Lung (tissue), 12 donors: ENCODE data around the gene ATL2. TPM values are rescaled to one million over a fixed set of nuclear protein-coding genes. Genes with fewer than 3 reads are reported as not detected.

Experiments
- ATAC-seq: fragments of 200-7000 bp; cut with Tn5 transposase; one replicate; pipeline ENCODE4 v1.9.1; 2020; ENCODE audit warnings: moderate number of reproducible peaks; ENCODE audit not compliant: insufficient read depth, low FRiP score
- DNase-seq, 3 donors: peaks; one replicate each; pipeline ENCODE4 v3.0.0-alpha.2; 2013 to 2017
- H3K27ac ChIP-seq, 2 donors: one replicate each; pipeline ENCODE4 v1.5.1; 2013; ENCODE audit warnings: mild to moderate bottlenecking in 2 of 2, moderate library complexity in 2 of 2, control low read depth in 1 of 2, inconsistent platforms in 1 of 2, low read depth in 1 of 2, low read length in 1 of 2
- H3K27me3 ChIP-seq, 3 donors: one replicate each; pipeline ENCODE4 v1.5.1; 2013; ENCODE audit warnings: low read length in 2 of 3; ENCODE audit not compliant: control insufficient read depth in 3 of 3, insufficient read depth in 3 of 3
- H3K36me3 ChIP-seq, 4 donors: one replicate each; pipeline ENCODE4 v1.5.1; 2013; ENCODE audit warnings: low read length in 4 of 4, mild to moderate bottlenecking in 1 of 4, moderate library complexity in 1 of 4; ENCODE audit not compliant: control insufficient read depth in 4 of 4, insufficient read depth in 4 of 4
- H3K4me1 ChIP-seq, 5 donors: one replicate each; pipeline ENCODE4 v1.5.1; 2013; ENCODE audit warnings: low read length in 5 of 5, mild to moderate bottlenecking in 2 of 5, moderate library complexity in 1 of 5; ENCODE audit not compliant: control insufficient read depth in 5 of 5, insufficient read depth in 5 of 5
- H3K4me3 ChIP-seq: one replicate; pipeline ENCODE4 v1.5.1; 2013; ENCODE audit warnings: mild to moderate bottlenecking, control low read depth, moderate library complexity
- H3K9ac ChIP-seq, 2 donors: one replicate each; pipeline ENCODE4 v1.5.1; 2013; ENCODE audit warnings: low read length in 2 of 2, control low read depth in 1 of 2; ENCODE audit not compliant: insufficient read depth in 1 of 2
- H3K9me3 ChIP-seq, 4 donors: one replicate each; pipeline ENCODE4 v1.5.1; 2013; ENCODE audit warnings: low read length in 3 of 4, mild to moderate bottlenecking in 1 of 4, moderate library complexity in 1 of 4; ENCODE audit not compliant: control insufficient read depth in 4 of 4, insufficient read depth in 3 of 4
- CTCF ChIP-seq: IDR thresholded peaks from 2 replicates; pipeline ENCODE4 v1.5.1; 2012; ENCODE audit warnings: mild to moderate bottlenecking; ENCODE audit errors: control extremely low read depth, extremely low read depth
- WGBS, 2 donors: extraction: QIAGEN DNeasy Blood & Tissue Kit; methylation state at CpG; one replicate each; pipeline ENCODE4 v1.1.7; 2013; 5-methylcytosine and 5-hydroxymethylcytosine counted together
- polyA plus RNA-seq, 2 donors: library from polyadenylated mRNA; stranded (reverse); fragments of 200-250 nt; gene quantifications; one replicate each; pipeline ENCODE4 v1.2.1, GENCODE V29; 2013
- total RNA-seq, 2 donors: library from RNA; depleted of rRNA in 1 of 2; stranded (reverse); fragments of >200 nt in 1 of 2; gene quantifications; one replicate each; pipeline ENCODE4 v1.2.1, GENCODE V29; 2014 to 2021
- donor health status: control.
- donor health status: control.
- donor health status: Bipolar disorder and iron deficiency.
- donor health status: healthy.
- donor health status: DM: yes; HTN: yes; CAD: no.

Gene ATL2
- total and polyA plus RNA-seq, 4 donors: 23.4 to 171 (median 40.2) TPM

GRCh38 chr2:38409156-38410102 is 32.4 kb upstream of the ATL2 start:
- H3K27ac ChIP-seq: no peak overlapping the region
- 31 to 45% methylated on average over 2 of the region's 2 CpGs for WGBS, 2 donors
- H3K36me3 ChIP-seq: no peaks in the 10 kb centered on the region
- peaks cover 0 to 4% (median 2%) of the 10 kb centered on the region in 4 donors for H3K9me3 ChIP-seq
- ATAC-seq (peak; percentile 39), DNase-seq (peak; percentile 53 to 84 (median 60))
- H3K4me1 ChIP-seq: peaks cover 0 to 17% (median 3%) of the 10 kb centered on the region in 5 donors
- no peak overlapping the region for H3K4me3 ChIP-seq
- TF ChIP-seq CTCF: no peak
- H3K27me3 ChIP-seq: no peaks in the 10 kb centered on the region
- H3K9ac ChIP-seq: no peak overlapping the region

- H3K9ac ChIP-seq: no peak overlapping the region
- DNase-seq (peak in 2 of 3 donors; percentile 42 to 62), ATAC-seq (peak; percentile 22)
- no peak for TF ChIP-seq CTCF
- no peaks in the 10 kb centered on the region for H3K36me3 ChIP-seq
- peaks cover 0 to under 1% (median 0%) of the 10 kb centered on the region in 4 donors for H3K9me3 ChIP-seq
- WGBS, 2 donors: 55 to 64% methylated on average over 4 of the region's 4 CpGs
- H3K4me1 ChIP-seq: peaks cover 0 to 17% (median 3%) of the 10 kb centered on the region in 5 donors
- H3K4me3 ChIP-seq: no peak overlapping the region
- H3K27me3 ChIP-seq: no peaks in the 10 kb centered on the region
- H3K27ac ChIP-seq: peak overlapping the region; percentile 66 to 93
Observed at GRCh38 chr2:38407111-38407682, 30.1 kb upstream of the ATL2 start.

GRCh38 chr2:38406597-38407110 is 29.6 kb upstream of the ATL2 start:
- ATAC-seq (peak; percentile 28), DNase-seq (peak in 2 of 3 donors; percentile 41)
- Histone ChIP-seq H3K27ac (peak overlapping the region; percentile 66 to 90), H3K9ac (no peak overlapping the region), H3K36me3 (no peaks in the 10 kb centered on the region), H3K27me3 (no peaks in the 10 kb centered on the region), H3K4me1 (peaks cover 0 to 17% (median 3%) of the 10 kb centered on the region in 5 donors), H3K9me3 (no peaks in the 10 kb centered on the region), H3K4me3 (no peak overlapping the region)
- 43 to 71% methylated on average over 8 of the region's 8 CpGs for WGBS, 2 donors
- no peak for TF ChIP-seq CTCF
